ENCODE results near the gene MAPRE2.

GRCh38 chr18:35136248-35136647, 95.0 kb downstream of the MAPRE2 start:
- TF ChIP-seq EZH2 (IDR thresholded peaks at IDR 0.05; ENCODE audit: insufficient read depth, poor library complexity, severe bottlenecking), result no peak
- no peak for TF ChIP-seq EZH2phosphoT487 (IDR thresholded peaks at IDR 0.05; ENCODE audit: insufficient read depth, low read depth)
